OCI-LY3 (cell line): ENCODE data around the gene AIF1.

Experiments
- H2AFZ ChIP-seq: fragments of 200-600, 300-600 bp; shearing (Covaris generic); 2 replicates; pipeline ENCODE4 v1.6.0; 2014; ENCODE audit warnings: antibody characterized with exemption, low read depth, low read length
- H3K27ac ChIP-seq: fragments of 200-600, 300-600 bp; sonication (generic); 2 replicates; pipeline ENCODE4 v1.5.1; 2014; ENCODE audit warnings: mild to moderate bottlenecking, low read length, moderate library complexity, mixed read lengths
- H3K27me3 ChIP-seq: fragments of 200-600, 300-600 bp; sonication (generic); 2 replicates; pipeline ENCODE4 v1.6.1; 2014; ENCODE audit warnings: low read depth, low read length, mixed read lengths
- H3K36me3 ChIP-seq: fragments of 200-600, 300-600 bp; sonication (generic); replicated peaks from 2 replicates; pipeline ENCODE3; 2014; ENCODE audit warnings: low read depth, low read length, mixed read lengths
- H3K4me1 ChIP-seq: fragments of 300-600, 200-600 bp; sonication (generic); 2 replicates; pipeline ENCODE4 v1.6.1; 2014; ENCODE audit warnings: low read length, mixed read lengths
- H3K4me2 ChIP-seq: fragments of 200-600, 300-600 bp; sonication (generic); 2 replicates; pipeline ENCODE4 v1.6.1; 2014; ENCODE audit warnings: low read length, mixed read lengths
- H3K4me3 ChIP-seq: fragments of 300-600, 200-600 bp; sonication (generic); 2 replicates; pipeline ENCODE4 v1.5.1; 2014; ENCODE audit warnings: antibody characterized with exemption, mild to moderate bottlenecking, low read length, moderate library complexity
- H3K79me2 ChIP-seq: fragments of 300-600, 200-600 bp; shearing (Covaris generic); 2 replicates; pipeline ENCODE4 v1.6.1; 2014; ENCODE audit warnings: mild to moderate bottlenecking, low read length, mixed read lengths
- H3K9ac ChIP-seq: fragments of 300-600, 200-600 bp; shearing (Covaris generic); 2 replicates; pipeline ENCODE4 v1.6.0; 2014; ENCODE audit warnings: mild to moderate bottlenecking, low read length, moderate library complexity
- H3K9me3 ChIP-seq: fragments of 200-600, 300-600 bp; shearing (Covaris generic); 2 replicates; pipeline ENCODE4 v1.6.1; 2014; ENCODE audit warnings: low read length, mixed read lengths; ENCODE audit not compliant: insufficient read depth
- H4K20me1 ChIP-seq: fragments of 200-600, 300-600 bp; sonication (generic); 2 replicates; pipeline ENCODE4 v1.6.1; 2016; ENCODE audit warnings: low read length, mixed read lengths; ENCODE audit not compliant: insufficient read depth
- CTCF ChIP-seq: fragments of 200-600, 300-600 bp; sonication (generic); IDR thresholded peaks from 2 replicates; pipeline ENCODE4 v1.5.1; 2014; ENCODE audit warnings: antibody characterized with exemption, low read length, low read depth
- EZH2phosphoT487 ChIP-seq: fragments of 200-600 bp; shearing (Covaris generic); IDR thresholded peaks from 2 replicates; pipeline ENCODE4 v1.6.1; 2018; ENCODE audit warnings: antibody characterized with exemption, mixed run types, low read depth

The AIF1 gene

GRCh38 chr6:31634969-31635575, 20.0 kb downstream of the AIF1 start:
- TF ChIP-seq EZH2phosphoT487 (no peak), CTCF (no peak)
- Histone ChIP-seq H3K9me3 (no peaks in the 10 kb centered on the region), H3K36me3 (peaks cover 31% of the 10 kb centered on the region), H3K9ac (no peak overlapping the region), H3K4me3 (no peak overlapping the region), H2AFZ (no peak overlapping the region), H4K20me1 (no peaks in the 10 kb centered on the region), H3K4me1 (no peaks in the 10 kb centered on the region), H3K79me2 (no peaks in the 10 kb centered on the region), H3K4me2 (no peak overlapping the region), H3K27ac (no peak overlapping the region), H3K27me3 (no peaks in the 10 kb centered on the region)

DNA sequence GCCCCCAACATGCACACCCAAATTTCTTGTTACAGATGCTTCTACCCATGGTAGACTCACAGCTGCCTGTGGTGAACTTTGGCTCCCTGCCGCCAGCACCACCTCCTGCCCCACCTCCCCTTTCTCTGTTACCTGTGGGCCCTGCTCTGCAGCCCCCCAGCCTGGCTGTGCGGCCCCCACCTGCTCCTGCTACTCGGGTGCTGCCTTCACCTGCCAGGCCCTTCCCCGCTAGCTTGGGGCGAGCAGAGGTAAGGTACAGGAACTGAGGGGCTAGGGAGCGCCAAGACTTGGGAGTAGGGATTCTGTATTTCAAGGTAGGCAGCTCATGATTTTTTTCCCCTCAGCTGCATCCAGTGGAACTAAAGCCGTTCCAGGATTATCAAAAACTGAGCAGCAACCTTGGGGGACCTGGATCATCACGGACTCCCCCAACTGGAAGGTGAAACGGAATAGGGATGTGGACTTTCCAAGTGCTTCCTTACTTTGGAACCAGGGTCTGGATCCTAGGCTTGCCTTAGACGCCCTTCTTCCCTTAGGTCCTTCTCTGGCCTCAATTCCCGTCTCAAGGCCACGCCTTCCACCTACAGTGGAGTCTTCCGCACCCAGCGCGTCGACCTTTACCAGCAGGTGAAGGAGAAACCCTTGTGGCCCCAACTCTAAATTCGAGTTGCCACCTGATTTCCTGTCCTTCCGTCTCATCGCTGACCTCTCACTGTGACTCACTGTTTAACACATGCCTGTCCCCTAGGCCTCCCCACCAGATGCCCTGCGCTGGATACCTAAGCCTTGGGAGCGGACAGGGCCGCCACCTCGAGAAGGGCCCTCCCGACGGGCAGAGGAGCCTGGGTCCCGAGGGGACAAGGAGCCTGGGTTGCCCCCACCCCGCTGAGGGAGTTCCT, 21.9 kb downstream of the AIF1 start:
- Histone ChIP-seq H3K4me3 (no peak overlapping the region), H3K4me1 (no peaks in the 10 kb centered on the region), H3K9me3 (no peaks in the 10 kb centered on the region), H3K27me3 (no peaks in the 10 kb centered on the region), H3K36me3 (peaks cover 25% of the 10 kb centered on the region), H3K79me2 (no peaks in the 10 kb centered on the region), H3K9ac (no peak overlapping the region), H3K4me2 (no peak overlapping the region), H4K20me1 (no peaks in the 10 kb centered on the region), H2AFZ (no peak overlapping the region), H3K27ac (no peak overlapping the region)
- TF ChIP-seq EZH2phosphoT487 (no peak), CTCF (no peak)

DNA sequence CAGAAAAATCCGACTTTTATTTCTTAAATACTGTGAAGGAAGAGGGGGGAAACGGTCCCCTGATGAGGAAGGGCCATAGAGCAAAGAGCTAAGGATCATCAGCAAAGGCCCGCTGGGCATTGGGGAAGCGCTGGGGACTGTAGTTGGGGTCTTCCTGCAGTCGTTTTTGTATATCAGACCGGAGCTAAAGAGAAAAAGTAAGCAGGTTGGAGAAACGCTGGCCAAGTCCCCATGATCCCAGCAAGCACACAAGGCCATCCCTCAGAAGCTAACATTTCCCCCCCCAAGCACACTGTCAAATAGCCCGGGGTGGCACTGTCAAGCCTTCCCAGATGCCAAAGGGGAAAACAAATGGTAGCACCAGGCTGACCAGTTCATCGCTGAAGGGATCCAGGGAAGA, 24.0 kb downstream of the AIF1 start:
- H3K9ac ChIP-seq: no peak overlapping the region
- H3K4me2 ChIP-seq: no peak overlapping the region
- no peaks in the 10 kb centered on the region for H3K79me2 ChIP-seq
- no peak overlapping the region for H3K27ac ChIP-seq
- H3K9me3 ChIP-seq: no peaks in the 10 kb centered on the region
- no peak overlapping the region for H3K4me3 ChIP-seq
- H3K27me3 ChIP-seq: no peaks in the 10 kb centered on the region
- peaks cover 19% of the 10 kb centered on the region for H3K36me3 ChIP-seq
- TF ChIP-seq EZH2phosphoT487 (no peak), CTCF (no peak)
- H4K20me1 ChIP-seq: no peaks in the 10 kb centered on the region
- H2AFZ ChIP-seq: no peak overlapping the region
- no peaks in the 10 kb centered on the region for H3K4me1 ChIP-seq

DNA sequence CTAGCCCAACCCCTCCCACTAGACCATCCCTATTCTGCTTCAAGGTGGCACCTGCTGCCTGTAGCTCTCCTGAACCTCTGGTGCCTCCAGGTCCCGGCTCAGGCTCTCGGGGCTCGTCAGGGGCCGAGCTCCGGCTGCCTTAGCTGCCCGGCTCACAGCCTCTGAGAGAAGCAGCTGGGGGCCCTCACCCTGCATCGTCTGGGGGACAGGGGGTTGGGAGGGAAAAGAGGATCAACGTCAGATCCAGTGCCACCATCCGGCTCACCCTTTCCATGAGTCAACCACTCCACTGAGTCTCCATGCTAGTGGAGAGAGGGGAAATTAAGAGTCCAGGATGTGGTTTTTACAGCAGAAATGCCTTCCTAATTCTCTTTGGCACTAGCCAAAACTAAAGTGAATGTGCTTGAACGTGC, 24.4 kb downstream of the AIF1 start:
- Histone ChIP-seq H3K4me3 (no peak overlapping the region), H3K4me2 (no peak overlapping the region), H3K36me3 (peaks cover 19% of the 10 kb centered on the region), H4K20me1 (no peaks in the 10 kb centered on the region), H3K4me1 (no peaks in the 10 kb centered on the region), H3K79me2 (no peaks in the 10 kb centered on the region), H3K27me3 (no peaks in the 10 kb centered on the region), H2AFZ (no peak overlapping the region), H3K9ac (no peak overlapping the region), H3K9me3 (no peaks in the 10 kb centered on the region), H3K27ac (no peak overlapping the region)
- no peak for TF ChIP-seq CTCF
- TF ChIP-seq EZH2phosphoT487: no peak
